ENCODE data around the gene MEI4.
"Not testable (repeated sequence)": the region's sequence is repeated elsewhere in the genome, so short reads cannot be mapped to it uniquely, and the experiment has no call there.

Gene MEI4

GRCh38 chr6:77822265-77822664 lies 169.4 kb downstream of the MEI4 start:
- no peak for DNase-seq

- no peak for DNase-seq
Measured at GRCh38 chr6:77825204-77825603, 172.4 kb downstream of the MEI4 start.

DNA sequence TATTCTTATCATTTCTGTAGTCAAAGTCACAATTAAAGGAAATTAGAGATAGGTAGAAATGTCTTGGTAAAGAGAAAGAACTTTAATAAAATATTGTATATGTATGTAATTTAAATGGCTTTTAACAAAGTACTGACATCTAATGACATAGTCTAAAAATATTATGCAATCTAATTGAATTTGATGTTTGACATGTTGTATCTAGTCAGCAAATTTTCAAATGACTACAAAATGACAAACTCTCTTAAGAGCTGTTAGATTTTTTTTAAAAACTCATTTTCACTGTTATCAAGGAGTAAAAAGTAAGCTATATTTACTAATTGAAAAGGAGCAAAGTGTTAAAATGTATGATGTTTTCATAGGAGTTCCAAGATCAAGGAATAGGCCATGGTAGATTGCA lies 176.9 kb downstream of the MEI4 start:
- no peak for DNase-seq

DNA sequence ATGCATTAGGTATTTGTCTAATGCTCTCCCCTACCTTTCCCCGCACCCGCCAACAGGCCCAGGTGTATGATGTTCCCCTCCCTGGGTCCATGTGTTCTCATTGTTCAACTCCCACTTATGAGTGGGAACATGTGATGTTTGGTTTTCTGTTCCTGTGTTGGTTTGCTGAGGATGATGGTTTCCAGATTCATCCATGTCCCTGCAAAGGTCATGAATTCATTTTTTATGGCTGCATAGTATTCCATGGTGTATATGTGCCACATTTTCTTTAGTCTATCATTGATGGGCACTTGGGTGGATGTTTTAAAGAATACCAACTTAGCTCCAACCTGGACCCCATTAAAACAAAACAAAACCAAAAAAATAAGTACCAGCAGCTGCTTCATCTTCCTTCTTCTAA lies 180.9 kb downstream of the MEI4 start:
- not testable (repeated sequence) for DNase-seq

DNA sequence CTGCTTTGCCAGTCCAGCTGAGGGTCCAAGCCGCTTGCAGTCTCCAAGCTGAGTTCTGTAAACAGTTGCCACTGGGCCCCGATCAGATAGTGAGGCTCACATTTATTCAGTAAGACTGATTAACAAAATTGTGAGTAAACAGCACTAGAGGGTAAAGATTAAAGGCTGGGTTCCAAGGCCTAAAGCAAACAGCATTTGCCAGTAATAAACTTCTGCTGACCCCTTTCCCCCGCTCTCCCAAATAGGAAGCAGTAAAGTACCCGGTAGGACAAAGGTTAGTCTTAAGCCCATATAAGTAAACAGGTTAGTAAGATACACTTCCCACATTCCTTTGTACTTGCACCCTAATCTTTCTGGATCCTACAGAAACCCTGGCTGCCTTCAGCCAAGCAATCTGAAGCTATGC lies 181.8 kb downstream of the MEI4 start:
- no peak for DNase-seq

- no peak for DNase-seq
Measured at GRCh38 chr6:77837034-77837784, 184.4 kb downstream of the MEI4 start.

DNA sequence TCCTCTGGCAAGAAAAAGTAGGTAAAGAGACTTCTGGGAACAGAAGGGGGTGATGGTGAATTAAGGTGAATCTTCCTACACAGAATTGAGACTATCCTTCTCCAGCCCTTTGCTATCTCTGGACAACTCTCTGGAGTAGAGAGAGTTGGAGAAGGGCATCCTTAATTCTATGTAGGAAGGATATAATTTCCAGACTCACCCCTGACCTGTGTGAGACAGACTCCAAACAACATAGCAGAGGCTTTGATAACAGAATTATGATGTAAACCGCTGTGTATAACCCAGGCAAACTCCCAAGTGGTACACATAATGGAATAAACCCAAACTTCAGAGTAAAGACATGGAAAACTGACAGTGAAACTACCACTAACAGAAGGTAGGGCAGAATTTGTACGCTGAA lies 186.5 kb downstream of the MEI4 start:
- DNase-seq = no peak

- no peak for DNase-seq
Measured at GRCh38 chr6:77844822-77845221, 192.0 kb downstream of the MEI4 start.

DNA sequence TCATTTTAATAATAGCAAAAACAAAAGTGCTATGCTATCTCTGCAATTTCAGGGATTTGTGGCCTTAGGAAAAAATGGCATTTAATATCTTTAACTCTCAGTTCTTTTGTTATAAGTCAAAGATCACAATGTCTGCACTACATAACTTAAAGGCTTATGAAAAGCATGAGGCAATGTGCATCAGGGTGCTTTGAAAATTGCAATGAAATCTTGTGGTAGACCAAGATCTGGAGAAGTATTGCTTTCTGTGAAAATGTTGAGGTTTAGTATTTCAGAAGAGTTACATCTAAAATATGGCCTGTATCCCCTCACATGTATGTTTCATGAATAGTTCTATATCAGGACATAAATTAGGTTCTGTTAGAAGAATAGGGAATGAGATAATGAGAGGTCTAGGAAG lies 200.6 kb downstream of the MEI4 start:
- DNase-seq = no peak

GRCh38 chr6:77856391-77856790 lies 203.6 kb downstream of the MEI4 start:
- DNase-seq = no peak

DNA sequence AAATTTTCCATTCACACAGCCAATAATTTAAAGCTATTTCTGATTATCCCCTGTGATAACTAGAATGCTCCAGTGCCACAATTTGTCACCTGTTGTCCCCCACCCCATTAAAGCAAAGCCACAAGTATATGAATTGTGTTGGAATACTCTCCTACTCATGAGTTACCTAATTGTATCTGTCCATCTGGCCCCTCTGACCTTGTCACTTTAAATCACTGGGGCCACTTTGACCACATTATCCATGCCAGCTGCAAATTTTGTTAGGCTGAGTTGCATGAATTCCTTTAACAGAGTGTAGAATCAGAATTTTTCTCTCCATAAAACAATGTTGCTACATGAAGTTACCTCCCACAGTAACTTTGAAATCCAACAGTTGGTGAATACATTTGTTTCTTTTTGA lies 204.6 kb downstream of the MEI4 start:
- no peak for DNase-seq

DNA sequence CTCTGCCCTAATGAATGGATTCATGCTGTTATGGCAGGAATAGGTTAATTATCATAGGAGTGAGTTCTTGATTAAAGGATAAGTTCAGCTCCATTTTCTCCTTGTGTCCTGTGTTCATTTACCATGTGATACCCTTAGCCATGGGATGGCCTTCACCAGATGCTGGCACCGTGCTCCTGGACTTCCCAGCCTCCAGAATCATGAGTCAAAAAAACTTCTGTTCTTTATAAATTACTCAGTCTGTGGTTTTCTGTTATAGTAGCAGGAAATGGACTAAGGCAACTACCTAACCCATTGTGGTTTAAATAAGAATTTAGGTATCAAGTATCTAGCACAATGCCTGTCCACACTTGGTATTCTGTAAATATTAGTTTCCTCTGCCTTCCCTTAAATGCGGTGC lies 223.5 kb downstream of the MEI4 start:
- no peak for DNase-seq

- DNase-seq = no peak
Measured at GRCh38 chr6:77879527-77879926, 226.7 kb downstream of the MEI4 start.

DNA sequence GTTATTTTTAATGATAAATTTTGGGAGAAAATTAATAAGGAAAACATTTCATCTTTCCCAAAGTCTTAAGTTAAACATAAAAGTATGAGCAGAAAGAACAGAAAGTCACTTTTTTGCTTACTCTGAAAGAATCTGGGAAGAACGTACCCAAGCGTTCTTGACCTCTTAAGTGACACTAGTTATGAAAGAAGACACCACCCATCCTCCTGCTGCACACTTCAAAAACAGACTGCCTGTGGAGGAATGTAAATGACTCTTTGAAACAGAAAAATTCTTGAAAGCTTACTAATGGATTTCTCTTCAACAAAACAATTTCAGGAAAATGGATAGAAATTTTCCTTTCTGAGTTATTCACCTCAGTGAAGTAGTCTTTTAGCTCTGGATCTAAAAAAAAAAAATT lies 227.7 kb downstream of the MEI4 start:
- no peak for DNase-seq

DNA sequence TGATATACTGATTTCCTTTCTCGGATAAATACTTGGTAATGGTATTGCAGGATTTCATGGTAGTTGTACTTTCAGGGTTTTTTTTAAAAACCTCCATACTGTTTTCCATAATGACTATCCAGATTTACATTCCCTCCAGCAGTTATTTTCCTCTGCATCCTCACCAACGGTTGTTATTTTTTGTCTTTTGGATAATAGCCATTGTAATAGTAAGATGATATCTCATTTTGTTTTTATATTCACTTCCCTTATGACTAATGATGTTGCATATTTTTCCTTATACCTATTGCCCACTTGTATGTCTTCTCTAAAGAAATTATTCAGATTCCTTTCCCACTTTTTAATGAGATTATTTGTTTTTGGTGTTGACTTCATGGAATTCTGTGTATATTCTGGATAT lies 231.0 kb downstream of the MEI4 start:
- no peak for DNase-seq

- no peak for DNase-seq
Measured at GRCh38 chr6:77893391-77893790, 240.6 kb downstream of the MEI4 start.

DNA sequence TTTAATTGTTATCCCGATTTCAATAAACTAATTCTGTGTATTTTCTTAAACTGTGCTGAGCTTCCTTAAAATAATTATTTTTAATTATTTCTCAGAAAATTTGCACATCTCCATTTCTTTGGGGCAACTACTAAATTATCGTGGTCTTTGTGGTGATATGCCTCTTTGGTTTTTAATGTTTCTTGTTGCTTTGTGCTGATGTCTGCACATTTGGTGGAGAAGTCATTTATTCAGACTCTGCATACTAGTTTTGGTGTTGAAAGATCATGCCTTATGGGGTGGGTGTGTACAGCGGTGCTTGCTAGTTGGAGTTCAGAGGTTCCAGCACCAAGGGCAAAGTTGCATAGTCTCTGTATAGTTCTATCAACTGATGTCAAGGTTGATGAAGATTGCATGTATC lies 253.2 kb downstream of the MEI4 start:
- no peak for DNase-seq

DNA sequence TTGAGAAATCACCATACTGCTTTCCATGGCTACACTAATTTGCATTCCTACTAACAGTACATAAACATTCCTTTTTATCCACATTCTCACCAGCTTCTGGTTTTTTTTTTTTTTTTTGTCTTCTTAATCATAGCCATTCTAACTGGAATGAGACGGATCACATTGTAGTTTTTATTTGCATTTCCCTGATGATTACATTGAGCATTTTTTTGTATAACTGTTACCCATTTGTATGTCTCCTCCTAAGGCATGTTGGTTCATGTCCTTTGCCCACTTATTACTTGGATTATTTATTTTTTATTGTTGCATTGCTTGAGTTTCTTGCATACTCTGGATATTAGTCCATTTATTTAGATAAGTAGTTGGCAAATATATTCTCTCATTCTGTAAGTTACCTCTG lies 258.0 kb downstream of the MEI4 start:
- DNase-seq = no peak

DNA sequence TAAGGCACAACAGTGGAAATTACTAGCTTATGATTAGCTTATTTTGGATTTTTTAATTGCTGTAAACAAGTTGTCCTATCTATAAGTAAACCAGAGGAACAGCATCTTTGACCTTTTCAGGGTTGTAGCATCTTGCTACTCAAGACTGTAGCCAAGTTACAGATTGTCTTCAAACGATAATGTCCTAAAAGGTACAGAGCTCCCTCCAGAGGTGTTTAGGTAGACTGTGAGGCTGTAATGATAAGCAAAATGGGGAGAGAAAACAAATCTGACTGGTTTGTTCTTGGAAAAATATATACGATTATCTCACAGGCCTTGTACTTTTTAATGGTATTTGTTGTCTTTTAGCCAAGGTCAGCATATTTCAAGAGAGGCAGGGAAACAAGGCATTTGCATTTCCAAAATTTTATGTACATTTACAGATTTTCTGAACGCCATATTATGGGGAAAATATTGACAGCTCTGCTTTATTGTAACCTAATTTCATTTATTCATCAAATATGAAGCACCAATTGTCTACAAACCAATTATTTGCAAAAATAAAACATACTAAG lies 273.4 kb downstream of the MEI4 start:
- no peak for DNase-seq

DNA sequence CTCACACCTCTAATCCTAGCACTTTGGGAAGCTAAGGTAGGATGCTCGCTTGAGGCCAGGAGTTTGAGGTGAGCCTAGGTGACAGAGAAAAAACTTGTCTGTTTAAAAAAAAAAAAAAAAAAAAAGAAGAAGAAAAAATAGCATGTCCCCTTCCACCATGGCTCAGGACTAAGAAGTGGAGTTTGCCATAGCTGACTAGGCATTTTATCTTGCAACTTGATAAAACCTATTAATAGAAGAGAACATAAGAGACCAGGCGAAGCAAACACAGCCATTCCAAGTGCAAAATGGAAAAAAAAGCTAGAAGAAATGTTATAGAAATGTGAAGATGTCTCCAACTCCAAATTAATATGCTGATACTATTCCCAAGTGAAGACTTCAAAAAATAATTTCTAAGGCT lies 277.5 kb downstream of the MEI4 start:
- DNase-seq = no peak

DNA sequence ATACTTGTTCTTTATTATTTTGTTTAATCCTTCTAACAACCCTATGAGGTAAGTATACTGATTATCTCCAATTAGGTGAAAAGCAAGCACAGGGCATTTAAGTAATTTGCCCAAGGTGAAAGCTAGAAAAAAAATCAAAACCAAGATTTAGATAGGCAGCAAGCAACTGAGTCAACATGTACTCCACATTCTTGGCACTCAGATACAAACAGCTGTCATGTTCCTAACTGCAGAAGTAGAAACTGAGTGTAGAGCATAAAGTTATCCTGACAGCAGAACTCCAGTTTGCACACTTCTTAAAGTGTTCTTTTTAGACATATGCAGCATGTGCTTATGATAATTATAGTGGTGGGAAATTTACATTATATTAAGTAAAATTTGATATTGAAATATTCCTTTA lies 278.1 kb downstream of the MEI4 start:
- DNase-seq = no peak

DNA sequence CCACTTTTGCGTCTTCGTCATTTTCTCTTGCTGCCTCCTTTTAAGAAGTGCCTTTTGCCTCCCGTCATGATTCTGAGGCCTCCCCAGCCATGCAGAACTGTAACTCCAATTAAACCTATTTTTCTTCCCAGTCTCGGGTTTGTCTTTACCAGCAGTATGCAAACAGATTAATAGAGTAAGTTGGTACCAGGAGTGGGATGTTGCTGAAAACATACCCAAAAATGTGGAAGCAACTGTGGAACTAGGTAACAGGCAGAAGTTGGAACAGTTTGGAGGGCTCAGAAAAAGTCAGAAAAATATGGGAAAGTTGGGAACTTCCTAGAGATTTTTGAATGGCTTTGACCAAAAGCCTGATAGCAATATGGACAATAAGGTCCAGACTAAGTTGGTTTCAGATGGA lies 309.2 kb downstream of the MEI4 start:
- DNase-seq = no peak

DNA sequence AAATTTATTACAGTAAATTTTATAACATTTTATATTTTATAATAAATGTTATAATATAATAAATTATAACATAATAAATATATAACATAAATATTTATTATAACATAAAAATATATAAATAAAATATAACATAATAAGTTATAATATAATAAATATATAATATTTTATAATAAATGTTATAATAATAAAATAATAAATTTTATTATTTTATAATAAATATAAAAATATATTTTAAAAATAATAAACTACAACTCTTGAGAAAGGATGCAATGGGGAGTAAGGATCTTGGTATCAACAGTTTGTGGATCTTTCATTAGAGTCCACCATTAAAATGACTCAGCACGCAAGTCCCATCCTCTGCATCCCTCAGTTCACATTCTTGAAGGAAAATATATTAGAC lies 312.6 kb downstream of the MEI4 start:
- no peak for DNase-seq

DNA sequence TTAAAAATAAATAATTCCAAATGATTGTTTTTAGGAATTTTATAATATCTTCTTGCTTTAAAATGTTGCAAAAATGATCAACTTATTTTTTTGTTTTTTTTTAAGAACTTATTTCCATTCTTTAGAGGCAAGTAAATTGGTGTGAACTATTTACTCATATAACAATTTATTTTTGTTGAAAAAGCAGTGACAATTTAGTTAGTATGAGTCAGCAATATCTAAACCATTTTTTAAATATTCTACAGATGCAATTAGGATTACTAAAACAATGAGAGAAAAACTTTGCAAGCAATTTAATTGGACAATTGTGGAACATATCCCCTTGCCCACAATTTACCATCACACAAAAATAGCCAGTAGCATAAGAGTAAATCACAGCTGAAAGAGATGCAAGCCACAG lies 319.5 kb downstream of the MEI4 start:
- DNase-seq = no peak
